Activated CD4-positive, alpha-beta T cell treated with anti-CD3 and anti-CD28 coated beads for 48 hours (primary cell): ENCODE data around the gene KCNMB3.
"Not testable (repeated sequence)": the region's sequence is repeated elsewhere in the genome, so short reads cannot be mapped to it uniquely, and the experiment has no call there.

Experiments
- DNase-seq: peaks from one replicate; pipeline ENCODE4 v3.0.0-alpha.2; 2020

Gene KCNMB3

GRCh38 chr3:179263134-179263533 is 12.2 kb upstream of the KCNMB3 start:
- DNase-seq: no peak

- peak; percentile 68 for DNase-seq
Observed at GRCh38 chr3:179260949-179261765, 10.2 kb upstream of the KCNMB3 start.

GRCh38 chr3:179259959-179260756 is 9.2 kb upstream of the KCNMB3 start:
- DNase-seq: peak; percentile 6

GRCh38 chr3:179258820-179259219 is 7.9 kb upstream of the KCNMB3 start:
- no peak for DNase-seq

DNA sequence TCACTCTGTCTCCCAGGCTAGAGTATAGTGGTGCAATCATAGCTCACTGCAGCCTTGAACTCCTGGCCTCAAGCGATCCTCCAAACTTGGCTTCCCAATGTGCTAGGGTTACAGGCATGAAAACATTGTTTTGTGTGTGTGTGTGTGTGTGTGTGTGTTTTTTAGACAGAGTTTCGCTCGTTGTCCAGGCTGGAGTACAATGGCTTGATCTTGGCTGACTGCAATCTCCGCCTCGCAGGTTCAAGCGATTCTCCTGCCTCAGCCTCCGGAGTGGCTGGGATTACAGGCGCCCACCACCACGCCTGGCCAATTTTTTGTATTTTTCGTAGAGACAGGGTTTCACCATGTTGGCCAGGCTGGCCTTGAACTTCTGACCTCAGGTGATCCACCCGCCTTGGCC is 6.8 kb upstream of the KCNMB3 start:
- not testable (repeated sequence) for DNase-seq

DNA sequence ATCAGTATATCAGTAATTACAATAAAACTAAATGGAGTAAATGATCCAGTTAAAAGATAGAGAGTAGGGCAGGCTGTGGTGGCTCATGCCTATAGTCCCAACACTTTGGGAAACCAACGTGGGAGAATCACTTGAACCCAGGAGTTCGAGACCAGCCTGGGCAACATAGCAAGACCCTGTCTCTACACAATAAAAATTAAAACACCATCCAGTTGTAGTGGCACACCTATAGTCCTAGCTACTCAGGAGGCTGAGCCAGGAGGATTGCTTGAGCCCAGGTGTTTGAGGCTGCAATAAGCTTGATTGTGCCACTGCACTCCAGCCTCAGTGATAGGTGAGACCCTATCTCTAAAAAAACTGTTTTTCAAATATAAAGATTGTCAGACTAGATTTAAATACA is 5.9 kb upstream of the KCNMB3 start:
- no peak for DNase-seq

DNA sequence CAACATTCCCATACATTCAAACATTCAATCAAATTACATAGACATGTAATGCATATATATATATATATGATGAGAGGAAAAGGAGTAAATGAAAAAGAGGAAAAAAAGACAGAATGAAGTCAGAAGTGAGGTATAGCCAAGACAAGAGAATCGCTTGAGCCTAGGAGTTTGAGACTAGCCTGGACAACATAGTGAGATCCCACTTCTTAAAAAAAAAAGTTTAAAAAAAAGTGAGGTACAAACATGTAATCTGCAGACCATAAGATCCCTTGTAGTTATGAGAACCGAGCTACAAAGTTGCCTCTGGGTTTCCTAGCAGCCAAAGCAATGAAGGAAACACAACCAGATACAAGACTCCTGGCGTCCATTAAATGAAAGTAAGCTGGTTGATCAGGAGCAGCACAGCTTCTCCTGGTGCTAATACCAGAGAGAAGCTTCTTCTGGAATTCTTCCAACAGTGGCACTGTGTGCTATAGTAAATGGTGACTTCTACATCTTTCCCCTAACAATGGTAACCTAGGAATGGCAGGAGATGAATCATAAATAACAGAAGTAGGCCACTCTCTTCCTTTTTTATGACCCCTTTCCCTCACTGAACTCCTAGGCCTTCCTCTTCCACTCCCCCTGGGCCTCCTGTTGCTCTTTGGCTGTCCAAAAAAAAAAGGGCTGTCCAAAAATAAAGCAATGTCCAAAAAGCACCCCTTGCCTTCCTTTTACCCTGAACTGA is 3.5 kb downstream of the KCNMB3 start:
- DNase-seq: no peak

- no peak for DNase-seq
Observed at GRCh38 chr3:179244878-179245277, 6.0 kb downstream of the KCNMB3 start.

- DNase-seq: not testable (repeated sequence)
Observed at GRCh38 chr3:179242859-179243258, 8.1 kb downstream of the KCNMB3 start.

DNA sequence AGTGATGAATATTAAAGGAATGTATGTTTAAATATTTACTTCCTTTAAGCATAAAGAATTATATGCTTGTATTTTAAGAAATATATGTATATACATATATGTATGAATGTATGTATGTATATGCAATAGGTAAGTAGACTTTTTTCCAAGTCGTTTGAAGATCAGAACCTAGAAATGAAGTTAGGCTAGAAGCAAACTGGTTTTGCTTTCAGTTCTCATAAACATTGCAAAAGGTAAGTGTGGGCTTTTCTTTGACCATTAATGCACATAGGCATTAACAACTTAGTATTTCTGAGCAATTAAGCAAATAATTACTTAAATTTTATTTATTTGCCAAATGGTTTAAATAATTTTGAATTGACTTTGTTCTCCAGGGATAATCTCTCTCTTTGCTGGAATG is 10.6 kb downstream of the KCNMB3 start:
- not testable (repeated sequence) for DNase-seq

DNA sequence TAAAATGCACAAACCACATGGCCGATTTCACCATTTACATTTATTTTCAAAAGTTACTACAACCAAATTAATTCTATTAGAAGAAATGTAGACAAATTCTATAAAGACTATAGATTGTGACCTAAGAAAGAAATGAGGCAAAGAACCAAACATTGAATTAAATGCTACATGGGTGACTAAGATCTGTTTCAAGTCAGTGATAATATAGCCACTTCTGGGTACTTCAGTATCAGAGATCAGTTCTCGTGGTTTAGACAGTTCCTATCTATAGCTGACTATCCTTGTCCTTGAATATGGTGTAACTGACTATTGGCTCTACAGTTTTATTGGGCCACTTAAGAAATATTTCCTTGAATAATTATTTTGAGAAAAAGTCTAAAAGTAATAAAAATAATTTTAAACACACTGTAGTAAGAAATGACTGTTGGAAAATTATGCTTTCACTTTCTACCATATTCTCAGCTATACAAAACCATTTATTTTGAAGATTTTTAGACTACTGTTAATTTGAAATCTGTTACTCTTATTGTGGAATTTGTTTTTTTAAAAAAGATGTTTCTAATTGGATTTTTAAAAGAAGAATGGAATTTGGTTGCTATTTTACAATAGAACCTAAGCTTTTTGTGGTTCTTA is 14.1 kb downstream of the KCNMB3 start:
- no peak for DNase-seq

DNA sequence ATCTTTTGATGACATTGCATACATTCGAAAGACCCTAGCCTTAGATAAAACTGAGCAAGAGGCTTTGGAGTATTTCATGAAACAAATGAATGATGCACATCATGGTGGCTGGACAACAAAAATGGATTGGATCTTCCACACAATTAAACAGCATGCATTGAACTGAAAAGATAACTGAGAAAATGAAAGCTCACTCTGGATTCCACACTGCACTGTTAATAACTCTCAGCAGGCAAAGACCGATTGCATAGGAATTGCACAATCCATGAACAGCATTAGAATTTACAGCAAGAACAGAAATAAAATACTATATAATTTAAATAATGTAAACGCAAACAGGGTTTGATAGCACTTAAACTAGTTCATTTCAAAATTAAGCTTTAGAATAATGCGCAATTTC is 16.7 kb downstream of the KCNMB3 start:
- DNase-seq: no peak

- DNase-seq: no peak
Observed at GRCh38 chr3:179233043-179233442, 17.9 kb downstream of the KCNMB3 start.

DNA sequence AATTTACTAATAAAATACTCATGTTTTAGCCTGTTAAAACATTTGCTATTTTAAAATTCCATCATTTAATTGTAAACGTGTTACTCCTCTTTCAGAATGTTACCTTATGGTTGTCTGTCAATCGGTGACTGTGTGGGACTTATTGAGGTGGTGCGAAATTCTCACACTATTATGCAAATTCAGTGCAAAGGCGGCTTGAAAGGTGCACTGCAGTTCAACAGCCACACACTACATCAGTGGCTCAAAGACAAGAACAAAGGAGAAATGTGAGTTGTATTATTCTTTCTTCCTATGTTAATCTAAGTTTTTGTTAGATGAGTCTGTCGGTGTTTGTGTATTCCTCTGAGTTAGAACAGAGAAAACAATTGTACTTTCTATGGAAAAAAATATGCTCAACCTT is 21.7 kb downstream of the KCNMB3 start:
- DNase-seq: no peak

GRCh38 chr3:179227349-179227748 is 23.6 kb downstream of the KCNMB3 start:
- DNase-seq: no peak

- DNase-seq: no peak
Observed at GRCh38 chr3:179224584-179224983, 26.3 kb downstream of the KCNMB3 start.

- no peak for DNase-seq
Observed at GRCh38 chr3:179223548-179223947, 27.4 kb downstream of the KCNMB3 start.

GRCh38 chr3:179218213-179218612 is 32.7 kb downstream of the KCNMB3 start:
- not testable (repeated sequence) for DNase-seq

- not testable (repeated sequence) for DNase-seq
Observed at GRCh38 chr3:179215550-179215949, 35.4 kb downstream of the KCNMB3 start.

- no peak for DNase-seq
Observed at GRCh38 chr3:179200790-179201189, 50.1 kb downstream of the KCNMB3 start.

GRCh38 chr3:179196700-179197099 is 54.2 kb downstream of the KCNMB3 start:
- DNase-seq: no peak

GRCh38 chr3:179196098-179196497 is 54.8 kb downstream of the KCNMB3 start:
- DNase-seq: no peak

DNA sequence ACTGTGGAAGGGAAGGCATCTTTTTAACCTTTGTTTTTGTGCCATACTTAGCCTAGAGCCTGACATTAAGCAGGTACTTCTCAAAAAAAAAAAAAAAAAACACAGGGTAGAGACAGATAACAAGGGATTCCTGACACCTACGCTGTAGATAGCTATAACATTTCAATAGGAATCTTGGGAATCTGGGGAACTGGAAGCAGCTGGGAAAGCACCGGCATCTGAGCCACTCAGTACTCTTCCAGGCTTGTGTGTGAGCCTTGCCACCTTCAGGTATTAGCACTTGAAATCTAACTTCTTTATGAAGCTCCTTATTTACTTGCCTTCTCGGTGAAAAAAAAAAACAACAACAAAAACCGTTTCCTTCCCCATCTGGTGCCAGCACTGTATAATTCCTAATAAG is 56.0 kb downstream of the KCNMB3 start:
- no peak for DNase-seq
